GM23338 (cell line): ENCODE data around the gene GPR39. TPM values are rescaled to one million over a fixed set of nuclear protein-coding genes. Genes with fewer than 3 reads are reported as not detected.

Experiments used
- ATAC-seq: fragments of 200-7000 bp; cut with Tn5 transposase; 3 replicates; pipeline ENCODE4 v1.9.1; 2020
- DNase-seq: peaks from one replicate; pipeline ENCODE4 v3.0.0-alpha.2; 2015; ENCODE audit warnings: low spot score
- H2AFZ ChIP-seq: fragments of 200-600 bp; sonication (generic); 2 replicates; pipeline ENCODE4 v1.8.0; 2016; ENCODE audit warnings: antibody characterized with exemption, mild to moderate bottlenecking, moderate library complexity
- H3F3A ChIP-seq: fragments of 200-600 bp; sonication (generic); replicated peaks from 2 replicates; pipeline ENCODE4 v1.8.0; 2017; ENCODE audit warnings: antibody characterized with exemption, mixed run types, low read depth
- H3K27ac ChIP-seq: fragments of 200-600 bp; sonication (generic); 2 replicates; pipeline ENCODE4 v1.6.1; 2016; ENCODE audit warnings: low read depth
- H3K27me3 ChIP-seq: fragments of 200-600 bp; sonication (generic); 2 replicates; pipeline ENCODE4 v1.8.0; 2016; ENCODE audit warnings: mild to moderate bottlenecking, mixed run types, moderate library complexity; ENCODE audit not compliant: insufficient read depth
- H3K36me3 ChIP-seq: fragments of 200-600 bp; sonication (generic); 2 replicates; pipeline ENCODE4 v1.8.0; 2016; ENCODE audit warnings: mild to moderate bottlenecking; ENCODE audit not compliant: insufficient read depth
- H3K4me1 ChIP-seq: fragments of 200-600 bp; sonication (generic); 2 replicates; pipeline ENCODE4 v1.8.0; 2016; ENCODE audit warnings: mild to moderate bottlenecking, moderate library complexity; ENCODE audit not compliant: insufficient read depth
- H3K4me2 ChIP-seq: fragments of 200-600 bp; sonication (generic); 2 replicates; pipeline ENCODE4 v1.7.1; 2017; ENCODE audit warnings: mixed run types
- H3K4me3 ChIP-seq: fragments of 200-600 bp; sonication (generic); 2 replicates; pipeline ENCODE4 v1.6.1; 2016; ENCODE audit warnings: mixed run types
- H3K79me2 ChIP-seq: fragments of 200-600 bp; sonication (generic); replicated peaks from 2 replicates; pipeline ENCODE4 v1.8.0; 2017; ENCODE audit warnings: mild to moderate bottlenecking; ENCODE audit not compliant: insufficient read depth
- H3K9me2 ChIP-seq: fragments of 200-600 bp; sonication (generic); 2 replicates; pipeline ENCODE4 v1.8.0; 2017; ENCODE audit not compliant: insufficient read depth
- H4K20me1 ChIP-seq: fragments of 200-600 bp; sonication (generic); replicated peaks from 2 replicates; pipeline ENCODE4 v1.8.0; 2017; ENCODE audit warnings: mild to moderate bottlenecking; ENCODE audit not compliant: insufficient read depth
- H3K27ac Mint-ChIP-seq: 2 replicates; pipeline ENCODE4 v1.8.0; 2020; ENCODE audit warnings: inconsistent platforms, mild to moderate bottlenecking, moderate library complexity, mixed read lengths
- H3K27me3 Mint-ChIP-seq: 3 replicates; pipeline ENCODE4 v1.8.0; 2022; ENCODE audit warnings: low read depth, mild to moderate bottlenecking, moderate library complexity, mixed read lengths, inconsistent platforms; ENCODE audit not compliant: insufficient read depth, poor library complexity
- H3K36me3 Mint-ChIP-seq: 3 replicates; pipeline ENCODE4 v1.8.0; 2021; ENCODE audit warnings: low read depth, mild to moderate bottlenecking, inconsistent platforms, moderate library complexity, mixed read lengths
- H3K4me1 Mint-ChIP-seq: 3 replicates; pipeline ENCODE4 v1.8.0; 2020; ENCODE audit warnings: mild to moderate bottlenecking, inconsistent platforms, mixed read lengths
- H3K4me3 Mint-ChIP-seq: 3 replicates; pipeline ENCODE4 v1.8.0; 2021; ENCODE audit warnings: moderate library complexity, mild to moderate bottlenecking, inconsistent platforms, mixed read lengths
- H3K9me3 Mint-ChIP-seq: 3 replicates; pipeline ENCODE4 v1.8.0; 2020; ENCODE audit warnings: moderate library complexity, mild to moderate bottlenecking, inconsistent platforms, mixed read lengths
- CREB1 ChIP-seq: fragments of 250-450 bp; sonication (Bioruptor Pico); IDR thresholded peaks from 2 replicates; pipeline ENCODE4 v1.5.0; 2020; ENCODE audit warnings: low read depth, mild to moderate bottlenecking, moderate library complexity
- CTCF ChIP-seq, 2 experiments: fragments of 200-600 bp in 1 of 2; sonication (generic) in 1 of 2; conservative IDR thresholded peaks; 2 replicates each; pipeline versions ENCODE4 v1.5.1 to v1.6.1; 2016 to 2017; ENCODE audit warnings: antibody characterized with exemption in 2 of 2, low read depth in 2 of 2, mild to moderate bottlenecking in 2 of 2, moderate library complexity in 1 of 2
- EZH2phosphoT487 ChIP-seq: fragments of 200-600 bp; sonication (generic); IDR thresholded peaks from one replicate; pipeline ENCODE4 v1.8.1; 2018; ENCODE audit warnings: antibody characterized with exemption; ENCODE audit not compliant: unreplicated experiment
- NANOG ChIP-seq: IDR thresholded peaks from 2 replicates; pipeline ENCODE4 v1.6.1; 2016; ENCODE audit warnings: antibody characterized with exemption, borderline replicate concordance
- POLR2AphosphoS5 ChIP-seq: IDR thresholded peaks from 2 replicates; pipeline ENCODE4 v1.6.1; 2016; ENCODE audit warnings: antibody characterized with exemption, low read depth
- STAT1 ChIP-seq: IDR thresholded peaks from one replicate; pipeline ENCODE4 v1.6.1; 2016; ENCODE audit warnings: antibody characterized with exemption; ENCODE audit not compliant: unreplicated experiment
- ZNF331 ChIP-seq: fragments of 250-450 bp; sonication (Bioruptor Pico); IDR thresholded peaks from 2 replicates; pipeline ENCODE4 v1.5.0; 2020; ENCODE audit warnings: low read depth, mild to moderate bottlenecking, moderate library complexity
- ZNF462 ChIP-seq: fragments of 250-450 bp; sonication (Bioruptor Pico); IDR thresholded peaks from 2 replicates; pipeline ENCODE4 v1.5.0; 2020; ENCODE audit warnings: mild to moderate bottlenecking, moderate library complexity
- polyA plus RNA-seq: library from polyadenylated mRNA; unstranded; fragments of >200 nt; fragmentation: Nextera tagmentation; extraction: Ambion mirVana; gene quantifications from 2 replicates; pipeline ENCODE4 v1.2.1, GENCODE V29; 2016
- total RNA-seq: library from RNA; depleted of rRNA; stranded (reverse); fragments of >200 nt; shearing (Covaris generic); gene quantifications from 2 replicates; pipeline ENCODE4 v1.2.3, GENCODE V29; 2014

GPR39 gene
- total and polyA plus RNA-seq, 2 experiments from 2014 or later, result 0.55 to 1.9 TPM

GRCh38 chr2:132586835-132587234 lies 170.2 kb downstream of the GPR39 start (continued):
- TF ChIP-seq ZNF462 (CRISPR knock-in tag) (no peak), STAT1 (no peak)

GRCh38 chr2:132588576-132588975 lies 172.0 kb downstream of the GPR39 start:
- H3K4me2 ChIP-seq, result no peak overlapping the region
- no peaks in the 10 kb centered on the region for H3K36me3 Mint-ChIP-seq
- peaks cover 25% of the 10 kb centered on the region for H3K4me1 Mint-ChIP-seq
- H3K27me3 Mint-ChIP-seq, result peaks cover 6% of the 10 kb centered on the region
- H3K79me2 ChIP-seq, result no peaks in the 10 kb centered on the region
- H3F3A ChIP-seq, result no peaks in the 10 kb centered on the region
- no peaks in the 10 kb centered on the region for H3K36me3 ChIP-seq
- no peaks in the 10 kb centered on the region for H3K27me3 ChIP-seq
- H3K4me3 ChIP-seq, result no peak overlapping the region
- H3K27ac Mint-ChIP-seq, result no peak overlapping the region
- H2AFZ ChIP-seq, result no peak overlapping the region
- no peaks in the 10 kb centered on the region for H4K20me1 ChIP-seq
- no peak overlapping the region for H3K4me3 Mint-ChIP-seq
- peaks cover 25% of the 10 kb centered on the region for H3K4me1 ChIP-seq
- ATAC-seq, result no peak
- H3K9me2 ChIP-seq, result 0 out of 2 replicates have a peak, but pooled peaks cover 4% of the 10 kb centered on the region
- H3K9me3 Mint-ChIP-seq, result no peaks in the 10 kb centered on the region
- DNase-seq, result no peak
- H3K27ac ChIP-seq, result no peak overlapping the region
- TF ChIP-seq EZH2phosphoT487 (no peak), ZNF462 (CRISPR knock-in tag) (no peak), ZNF331 (CRISPR knock-in tag) (no peak), CREB1 (CRISPR knock-in tag) (no peak), NANOG (no peak), POLR2AphosphoS5 (no peak), CTCF (conservative IDR thresholded peaks at IDR 0.05; ENCODE audit: low read depth in 2 of 2) (no peak)
